Endothelial cell of umbilical vein (primary cell): ENCODE results near the gene GRID2. TPM values are rescaled to one million over a fixed set of nuclear protein-coding genes. Genes with fewer than 3 reads are reported as not detected.

Experiments used
- BruUV-seq: library from RNA; stranded (reverse); fragments of 400-500 nt; replicated peaks from 2 replicates; lab custom pipeline; 2021; lab: Mats Ljungman, UMichigan
- CTCF ChIA-PET: fragments of 300-600, 350-600 bp; sonication (Branson Sonifier 250); formaldehyde crosslinking; loops from one replicate; lab custom pipeline; 2021; ENCODE audit warnings: antibody characterized with exemption, inconsistent platforms; lab: Charles Lee
- POLR2A ChIA-PET: fragments of 300-600, 350-600 bp; sonication (Branson Sonifier 250); formaldehyde crosslinking; loops from one replicate; lab custom pipeline; 2021; ENCODE audit warnings: antibody characterized with exemption, inconsistent platforms; lab: Charles Lee
- DNase-seq: peaks from one replicate; pipeline ENCODE4 v3.0.0-alpha.2; 2011; ENCODE audit warnings: low read depth, low spot score
- FAIRE-seq: peaks from 2 replicates; lab custom pipeline; 2011; peaks lifted over from hg19 to GRCh38; lab: Jason Lieb, UNC
- H2AFZ ChIP-seq: 2 replicates; pipeline ENCODE4 v1.6.0; 2012; ENCODE audit warnings: low read depth, low read length, control low read depth, inconsistent platforms
- H3K27ac ChIP-seq: 2 replicates; pipeline ENCODE4 v1.5.1; 2011; ENCODE audit warnings: low read depth, mild to moderate bottlenecking, control low read depth, low read length, moderate library complexity; ENCODE audit not compliant: insufficient read depth
- H3K27me3 ChIP-seq, 2 experiments: 2 replicates each; pipeline versions ENCODE4 v1.6.0 to v1.6.1; 2011; ENCODE audit warnings: low read length in 2 of 2, mixed read lengths in 1 of 2; ENCODE audit not compliant: control insufficient read depth in 2 of 2, insufficient read depth in 2 of 2
- H3K36me3 ChIP-seq, 2 experiments: 2 replicates in 1 of 2; 3 replicates in 1 of 2; pipeline ENCODE4 v1.5.1; 2011; ENCODE audit warnings: low read length in 2 of 2, mild to moderate bottlenecking in 1 of 2, moderate library complexity in 1 of 2; ENCODE audit not compliant: control insufficient read depth in 2 of 2, insufficient read depth in 2 of 2; ENCODE audit errors: extremely low read depth in 1 of 2
- H3K4me1 ChIP-seq: 3 replicates; pipeline ENCODE4 v1.5.1; 2011; ENCODE audit warnings: mild to moderate bottlenecking, low read length; ENCODE audit not compliant: control insufficient read depth, insufficient read depth; ENCODE audit errors: extremely low read depth
- H3K4me2 ChIP-seq: 2 replicates; pipeline ENCODE4 v1.6.1; 2011; ENCODE audit warnings: low read length, control low read depth, mixed read lengths; ENCODE audit not compliant: insufficient read depth
- H3K4me3 ChIP-seq, 3 experiments: fragments of 200-600 bp in 1 of 3; sonication (generic), shearing (Covaris generic) in 1 of 3; replicated peaks in 1 of 3; 2 replicates each; pipeline ENCODE4 v1.5.1; 2011 to 2016; ENCODE audit warnings: control low read depth in 3 of 3, low read length in 3 of 3, mild to moderate bottlenecking in 2 of 3, inconsistent platforms in 1 of 3, low read depth in 1 of 3, moderate library complexity in 1 of 3; ENCODE audit not compliant: insufficient read depth in 1 of 3
- H3K79me2 ChIP-seq: 2 replicates; pipeline ENCODE4 v1.6.0; 2012; ENCODE audit warnings: low read length, inconsistent platforms; ENCODE audit not compliant: control insufficient read depth, insufficient read depth
- H3K9ac ChIP-seq: replicated peaks from 2 replicates; pipeline ENCODE3; 2011; ENCODE audit warnings: low read length, control low read depth; ENCODE audit not compliant: insufficient read depth; ENCODE audit errors: extremely low read depth
- H3K9me1 ChIP-seq: replicated peaks from 3 replicates; pipeline ENCODE4 v1.6.0; 2011; ENCODE audit warnings: mild to moderate bottlenecking, low read length; ENCODE audit not compliant: control insufficient read depth, insufficient read depth; ENCODE audit errors: extremely low read depth
- H3K9me3 ChIP-seq: replicated peaks from 2 replicates; pipeline ENCODE4 v1.5.1; 2012; ENCODE audit warnings: low read length, inconsistent platforms; ENCODE audit not compliant: control insufficient read depth, insufficient read depth
- H4K20me1 ChIP-seq: replicated peaks from 2 replicates; pipeline ENCODE3; 2011; ENCODE audit warnings: mild to moderate bottlenecking, low read length; ENCODE audit not compliant: control insufficient read depth, insufficient read depth; ENCODE audit errors: extremely low read depth
- EZH2 ChIP-seq: IDR thresholded peaks from 2 replicates; pipeline ENCODE4 v1.6.1; 2012; ENCODE audit warnings: borderline replicate concordance, low read depth, mild to moderate bottlenecking, moderate library complexity, low read length, inconsistent platforms; ENCODE audit not compliant: severe bottlenecking
- FOS ChIP-seq: IDR thresholded peaks from 2 replicates; pipeline ENCODE4 v1.6.1; 2011; ENCODE audit warnings: mild to moderate bottlenecking, low read length, moderate library complexity, borderline replicate concordance; ENCODE audit not compliant: insufficient read depth
- GATA2 ChIP-seq: IDR thresholded peaks from 2 replicates; pipeline ENCODE4 v1.7.0; 2011; ENCODE audit warnings: low read depth, mild to moderate bottlenecking, moderate library complexity, mixed read lengths, low read length; ENCODE audit not compliant: insufficient read length, insufficient read depth
- JUN ChIP-seq: IDR thresholded peaks from 2 replicates; pipeline ENCODE4 v1.6.1; 2011; ENCODE audit warnings: borderline replicate concordance, low read depth; ENCODE audit not compliant: insufficient read length, insufficient read depth
- MAX ChIP-seq: IDR thresholded peaks from 2 replicates; pipeline ENCODE4 v1.6.1; 2011; ENCODE audit not compliant: insufficient read depth, insufficient read length
- MYC ChIP-seq: IDR thresholded peaks from one replicate; pipeline ENCODE4 v1.6.1; 2011; ENCODE audit warnings: mild to moderate bottlenecking, low read depth, low read length
- POLR2A ChIP-seq: IDR thresholded peaks from 2 replicates; pipeline ENCODE4 v1.6.1; 2012; ENCODE audit warnings: low read depth, mild to moderate bottlenecking, control low read depth, low read length
- POLR2AphosphoS5 ChIP-seq: IDR thresholded peaks from 2 replicates; pipeline ENCODE4 v1.6.1; 2012; ENCODE audit warnings: low read depth, mild to moderate bottlenecking, control low read depth, low read length, moderate library complexity; ENCODE audit not compliant: insufficient read depth
- dilution Hi-C: fragments of 300-500 bp; cut with MboI; formaldehyde crosslinking; loops from one replicate; pipeline ENCODE4 v1.15.0; 2019; ENCODE audit warnings: low sequenced_read_pairs; ENCODE audit not compliant: extremely low pct_ligation_motif_present
- intact Hi-C: fragments of 100-400 bp; cut with micrococcal nuclease; formaldehyde crosslinking; loops from one replicate; pipeline ENCODE4 v1.10.0; 2022
- polyA plus RNA-seq, 4 experiments: library from polyadenylated mRNA; depleted of rRNA in 3 of 4; stranded (reverse) in 3 of 4; unstranded in 1 of 4; fragments of >200 nt; gene quantifications; 2 replicates each; pipeline versions ENCODE4 v1.2.1 to v1.2.3, GENCODE V29; 2011 to 2012; ENCODE audit warnings: missing spikeins in 1 of 4
- total RNA-seq: library from RNA; stranded (reverse); gene quantifications from 2 replicates; pipeline ENCODE4 v1.2.3, GENCODE V29; 2021
- TF ChIP-seq, protein P1 (sequence below), 2 donors: IDR thresholded peaks; 1 replicate in 1 of 2; 2 replicates in 1 of 2; pipeline ENCODE4 v1.5.1; 2011; ENCODE audit warnings: low read length in 2 of 2, mild to moderate bottlenecking in 2 of 2, moderate library complexity in 2 of 2, control low read depth in 1 of 2, inconsistent platforms in 1 of 2, low read depth in 1 of 2; ENCODE audit not compliant: insufficient read depth in 1 of 2; ENCODE audit errors: extremely low read depth in 1 of 2

Gene GRID2
- total and polyA plus RNA-seq, 2 donors (not counting 3 experiments of a cell fraction or from before 2014, with no cell fraction given): not detected

DNA sequence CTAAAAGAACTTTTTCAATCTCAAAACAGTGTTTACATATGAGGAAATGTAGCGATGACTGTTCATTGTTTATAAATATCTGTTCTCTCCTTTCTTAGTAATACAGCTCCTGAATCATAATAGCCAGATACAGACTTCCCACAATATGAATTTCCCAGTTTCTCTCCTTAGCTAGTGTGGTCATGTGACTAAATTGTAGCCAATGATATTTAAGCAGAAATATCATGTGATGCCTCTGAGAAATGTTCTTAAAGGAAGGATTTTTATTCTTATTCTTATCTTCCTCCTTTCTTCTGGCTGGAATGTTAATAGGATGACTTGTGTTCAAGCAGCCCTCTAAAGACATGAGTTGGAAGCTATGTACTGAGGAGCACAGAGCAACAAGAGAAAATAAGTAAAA, 1141.1 kb downstream of the GRID2 start:
- Histone ChIP-seq H3K27ac (no peak overlapping the region), H4K20me1 (no peaks in the 10 kb centered on the region), H3K36me3 (no peaks in the 10 kb centered on the region), H3K9me3 (no peaks in the 10 kb centered on the region), H3K4me1 (no peaks in the 10 kb centered on the region), H3K9ac (no peak overlapping the region), H3K4me3 (no peak overlapping the region), H2AFZ (no peak overlapping the region), H3K4me2 (no peak overlapping the region), H3K9me1 (no peaks in the 10 kb centered on the region), H3K79me2 (no peaks in the 10 kb centered on the region), H3K27me3 (no peaks in the 10 kb centered on the region)
- BruUV-seq: no TSS peak
- FAIRE-seq (no peak), DNase-seq (no peak)
- ChIA-PET POLR2A (no interaction called here), CTCF (interaction anchor here (1.4 kb wide), 1 partner anchor 9 kb away, joined by 3 read pairs; no protein-coding TSS in a partner anchor)
- TF ChIP-seq POLR2AphosphoS5 (no peak), FOS (no peak), POLR2A (no peak), JUN (no peak), EZH2 (no peak), MAX (no peak), MYC (no peak), GATA2 (no peak)
- TF ChIP-seq, protein P1, sequence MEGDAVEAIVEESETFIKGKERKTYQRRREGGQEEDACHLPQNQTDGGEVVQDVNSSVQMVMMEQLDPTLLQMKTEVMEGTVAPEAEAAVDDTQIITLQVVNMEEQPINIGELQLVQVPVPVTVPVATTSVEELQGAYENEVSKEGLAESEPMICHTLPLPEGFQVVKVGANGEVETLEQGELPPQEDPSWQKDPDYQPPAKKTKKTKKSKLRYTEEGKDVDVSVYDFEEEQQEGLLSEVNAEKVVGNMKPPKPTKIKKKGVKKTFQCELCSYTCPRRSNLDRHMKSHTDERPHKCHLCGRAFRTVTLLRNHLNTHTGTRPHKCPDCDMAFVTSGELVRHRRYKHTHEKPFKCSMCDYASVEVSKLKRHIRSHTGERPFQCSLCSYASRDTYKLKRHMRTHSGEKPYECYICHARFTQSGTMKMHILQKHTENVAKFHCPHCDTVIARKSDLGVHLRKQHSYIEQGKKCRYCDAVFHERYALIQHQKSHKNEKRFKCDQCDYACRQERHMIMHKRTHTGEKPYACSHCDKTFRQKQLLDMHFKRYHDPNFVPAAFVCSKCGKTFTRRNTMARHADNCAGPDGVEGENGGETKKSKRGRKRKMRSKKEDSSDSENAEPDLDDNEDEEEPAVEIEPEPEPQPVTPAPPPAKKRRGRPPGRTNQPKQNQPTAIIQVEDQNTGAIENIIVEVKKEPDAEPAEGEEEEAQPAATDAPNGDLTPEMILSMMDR (IDR thresholded peaks at IDR 0.05; ENCODE audit: extremely low read depth in 1 of 2, insufficient read depth in 1 of 2, low read depth in 1 of 2, low read length in 2 of 2): no peak
- dilution Hi-C loops: no loop called here
- intact Hi-C loops: no loop called here
